ENCODE data around the gene ACOT7. TPM values are rescaled to one million over a fixed set of nuclear protein-coding genes. Genes with fewer than 3 reads are reported as not detected.
A peak's percentile ranks its signal among the peaks of the same experiment; 100 is the strongest.

ACOT7 gene
- 23.0 TPM for total RNA-seq
- polyA plus RNA-seq (ENCODE audit: insufficient read depth, low read depth, low replicate concordance): 135 TPM
- long read RNA-seq, donor 1, partial matches to known transcripts: 0 of 5 reads
- long read RNA-seq, donor 1, other reads (novel, unspliced or antisense): 0 of 5 reads
- long read RNA-seq, donor 2, transcript ACOT7-203 (9 exons, 1,432 nt): major isoform, 6 of 10 reads
- long read RNA-seq, donor 2, partial matches to known transcripts: 0 of 10 reads
- long read RNA-seq, donor 2, other reads (novel, unspliced or antisense): 0 of 10 reads
- long read RNA-seq, donor 3, transcript ACOT7-203 (9 exons, 1,432 nt): major isoform, 8 of 16 reads
- long read RNA-seq, donor 3, transcript ACOT7-210 (9 exons, 1,403 nt): major isoform, 8 of 16 reads
- long read RNA-seq, donor 3, partial matches to known transcripts: 0 of 16 reads
- long read RNA-seq, donor 3, other reads (novel, unspliced or antisense): 0 of 16 reads
- long read RNA-seq, donor 4, transcript ACOT7-210 (9 exons, 1,403 nt): major isoform, 5 of 8 reads
- long read RNA-seq, donor 4, partial matches to known transcripts: 0 of 8 reads
- long read RNA-seq, donor 4, other reads (novel, unspliced or antisense): 0 of 8 reads
- long read RNA-seq, donor 5, partial matches to known transcripts: 0 of 1 reads
- long read RNA-seq, donor 5, other reads (novel, unspliced or antisense): 0 of 1 reads
- long read RNA-seq, donor 6, partial matches to known transcripts: 0 of 1 reads
- long read RNA-seq, donor 6, other reads (novel, unspliced or antisense): 0 of 1 reads
- long read RNA-seq, donor 7, transcript ACOT7-204 (9 exons, 1,614 nt): minor isoform, 8 of 32 reads
- long read RNA-seq, donor 7, transcript ACOT7-210 (9 exons, 1,403 nt): major isoform, 10 of 32 reads
- long read RNA-seq, donor 7, transcript ACOT7-203 (9 exons, 1,432 nt): minor isoform, 6 of 32 reads
- long read RNA-seq, donor 7, partial matches to known transcripts: 7 of 32 reads
- long read RNA-seq, donor 7, other reads (novel, unspliced or antisense): 0 of 32 reads
- long read RNA-seq, donor 8, transcript ACOT7-210 (9 exons, 1,403 nt): major isoform, 10 of 13 reads
- long read RNA-seq, donor 8, partial matches to known transcripts: 0 of 13 reads
- long read RNA-seq, donor 8, other reads (novel, unspliced or antisense): 0 of 13 reads
- long read RNA-seq, donor 9, transcript ACOT7-203 (9 exons, 1,432 nt): major isoform, 5 of 9 reads
- long read RNA-seq, donor 9, partial matches to known transcripts: 0 of 9 reads
- long read RNA-seq, donor 9, other reads (novel, unspliced or antisense): 0 of 9 reads
- long read RNA-seq, donor 10, transcript ACOT7-203 (9 exons, 1,432 nt): major isoform, 6 of 10 reads
- long read RNA-seq, donor 10, partial matches to known transcripts: 0 of 10 reads
- long read RNA-seq, donor 10, other reads (novel, unspliced or antisense): 0 of 10 reads

GRCh38 chr1:6393400-6394187 lies at the start of gene ACOT7:
Gene ACOT7 (minus strand): TSS chr1:6393767. CDS start chr1:6393399, 368 bp downstream.
- no peak for TF ChIP-seq CTCF (IDR thresholded peaks at IDR 0.05; ENCODE audit: borderline replicate concordance, extremely low read depth, insufficient read depth)
- Histone ChIP-seq H3K27ac (ENCODE audit: low read depth in 2 of 2, low read length in 2 of 2) (peak within 1 kb of the TSS; percentile 98), H3K4me1 (ENCODE audit: control insufficient read depth in 2 of 3, insufficient read depth in 2 of 3, low read depth in 1 of 3, low read length in 3 of 3) (peaks cover 0 to 12% (median 0%) of the 10 kb centered on the region in 3 donors), H3K9me3 (ENCODE audit: control insufficient read depth in 2 of 3, insufficient read depth in 1 of 3, low read length in 3 of 3) (no peaks in the 10 kb centered on the region), H3K4me3 (ENCODE audit: low read length in 3 of 3) (peak within 1 kb of the TSS; percentile 35 to 57 (median 56)), H3K27me3 (ENCODE audit: control insufficient read depth, insufficient read depth, low read length) (no peaks in the 10 kb centered on the region), H3K9ac (ENCODE audit: low read length in 3 of 3) (peak within 1 kb of the TSS in 2 of 3 donors; percentile 33 to 59), H3K36me3 (ENCODE audit: control insufficient read depth in 2 of 3, insufficient read depth in 3 of 3, low read length in 3 of 3) (no peaks in the 10 kb centered on the region)
- DNase-seq (peak; percentile 91 to 96 (median 95)), FAIRE-seq (no peak)
- intact Hi-C loops (cut with DNase I): no loop called here

- H3K27me3 ChIP-seq (ENCODE audit: control insufficient read depth, insufficient read depth, low read length): peaks cover 3% of the 10 kb centered on the region
- peaks cover 0 to 12% (median 0%) of the 10 kb centered on the region in 3 donors for H3K4me1 ChIP-seq (ENCODE audit: control insufficient read depth in 2 of 3, insufficient read depth in 2 of 3, low read depth in 1 of 3, low read length in 3 of 3)
- H3K27ac ChIP-seq (ENCODE audit: low read depth in 2 of 2, low read length in 2 of 2): no peak overlapping the region
- H3K36me3 ChIP-seq (ENCODE audit: control insufficient read depth in 2 of 3, insufficient read depth in 3 of 3, low read length in 3 of 3): no peaks in the 10 kb centered on the region
- no peak for TF ChIP-seq CTCF (IDR thresholded peaks at IDR 0.05; ENCODE audit: borderline replicate concordance, extremely low read depth, insufficient read depth)
- DNase-seq (peak in 1 of 5 donors; percentile 67), FAIRE-seq (no peak)
- no peak overlapping the region for H3K4me3 ChIP-seq (ENCODE audit: low read length in 3 of 3)
- no peak overlapping the region for H3K9ac ChIP-seq (ENCODE audit: low read length in 3 of 3)
- H3K9me3 ChIP-seq (ENCODE audit: control insufficient read depth in 2 of 3, insufficient read depth in 1 of 3, low read length in 3 of 3): no peaks in the 10 kb centered on the region
- intact Hi-C loops (cut with DNase I): no loop called here
Observed at GRCh38 chr1:6441586-6441985, 48.0 kb upstream of the ACOT7 start.

All from kidney (tissue), 22 donors.